ENCODE results near the gene CIDEB. TPM values are rescaled to one million over a fixed set of nuclear protein-coding genes. Genes with fewer than 3 reads are reported as not detected.

CIDEB gene
- total and polyA plus RNA-seq, 2 of the 13 experiments (the other 11 are each of a cell fraction or from before 2014, with no cell fraction given), result 35.8 to 110 TPM

GRCh38 chr14:24339284-24340151 lies 31.7 kb upstream of the CIDEB start, which contains the start of gene RIPK3 (continued):
- TF ChIP-seq GTF3A (CRISPR knock-in tag; conservative IDR thresholded peaks at IDR 0.05) (no peak), HNF4A (CRISPR knock-in tag; IDR thresholded peaks at IDR 0.05) (no peak), CERS6 (CRISPR knock-in tag; IDR thresholded peaks at IDR 0.05) (no peak), TERF1 (CRISPR knock-in tag; IDR thresholded peaks at IDR 0.05) (no peak), WIZ (CRISPR knock-in tag; IDR thresholded peaks at IDR 0.05) (0 out of 2 replicates have a peak, but pooled peaks have one; percentile 28), SMC3 (IDR thresholded peaks at IDR 0.05; ENCODE audit: low read length) (no peak), IRF1 (CRISPR knock-in tag; IDR thresholded peaks at IDR 0.05; ENCODE audit: low read depth) (no peak), ZNF501 (CRISPR knock-in tag; IDR thresholded peaks at IDR 0.05) (no peak), ZNF430 (CRISPR knock-in tag; IDR thresholded peaks at IDR 0.05) (no peak)

Measured in HepG2 (cell line).